ENCODE measurements around the gene SLC9A2. TPM values are rescaled to one million over a fixed set of nuclear protein-coding genes. Genes with fewer than 3 reads are reported as not detected.

The SLC9A2 gene
- total RNA-seq, 1 donor from 2014 or later, result not detected

DNA sequence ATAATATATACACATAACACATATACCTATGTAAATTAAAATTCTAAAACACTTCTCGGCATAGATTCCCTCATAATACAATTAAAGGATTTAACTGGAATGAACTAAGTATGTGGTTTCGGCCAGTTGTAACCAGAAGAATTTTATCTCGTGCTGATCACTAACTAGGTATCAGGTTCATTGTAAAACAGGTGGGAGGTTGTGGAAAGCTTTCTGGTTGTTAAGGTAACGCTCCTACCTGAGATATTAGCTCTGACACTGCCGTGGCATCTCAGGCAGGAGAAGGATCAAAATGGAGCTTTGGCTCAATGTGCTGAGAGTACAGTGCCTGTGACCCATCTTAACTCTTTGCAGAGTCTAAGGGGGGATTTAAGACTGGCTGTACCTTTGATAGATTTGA is 42.5 kb downstream of the SLC9A2 start:
- TF ChIP-seq, protein P1, sequence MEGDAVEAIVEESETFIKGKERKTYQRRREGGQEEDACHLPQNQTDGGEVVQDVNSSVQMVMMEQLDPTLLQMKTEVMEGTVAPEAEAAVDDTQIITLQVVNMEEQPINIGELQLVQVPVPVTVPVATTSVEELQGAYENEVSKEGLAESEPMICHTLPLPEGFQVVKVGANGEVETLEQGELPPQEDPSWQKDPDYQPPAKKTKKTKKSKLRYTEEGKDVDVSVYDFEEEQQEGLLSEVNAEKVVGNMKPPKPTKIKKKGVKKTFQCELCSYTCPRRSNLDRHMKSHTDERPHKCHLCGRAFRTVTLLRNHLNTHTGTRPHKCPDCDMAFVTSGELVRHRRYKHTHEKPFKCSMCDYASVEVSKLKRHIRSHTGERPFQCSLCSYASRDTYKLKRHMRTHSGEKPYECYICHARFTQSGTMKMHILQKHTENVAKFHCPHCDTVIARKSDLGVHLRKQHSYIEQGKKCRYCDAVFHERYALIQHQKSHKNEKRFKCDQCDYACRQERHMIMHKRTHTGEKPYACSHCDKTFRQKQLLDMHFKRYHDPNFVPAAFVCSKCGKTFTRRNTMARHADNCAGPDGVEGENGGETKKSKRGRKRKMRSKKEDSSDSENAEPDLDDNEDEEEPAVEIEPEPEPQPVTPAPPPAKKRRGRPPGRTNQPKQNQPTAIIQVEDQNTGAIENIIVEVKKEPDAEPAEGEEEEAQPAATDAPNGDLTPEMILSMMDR (IDR thresholded peaks at IDR 0.05; ENCODE audit: partially characterized antibody, unreplicated experiment), result no peak
- Mint-ChIP-seq H3K36me3 (ENCODE audit: unreplicated experiment) (no peaks in the 10 kb centered on the region), H3K27ac (ENCODE audit: unreplicated experiment) (no peak overlapping the region)

DNA sequence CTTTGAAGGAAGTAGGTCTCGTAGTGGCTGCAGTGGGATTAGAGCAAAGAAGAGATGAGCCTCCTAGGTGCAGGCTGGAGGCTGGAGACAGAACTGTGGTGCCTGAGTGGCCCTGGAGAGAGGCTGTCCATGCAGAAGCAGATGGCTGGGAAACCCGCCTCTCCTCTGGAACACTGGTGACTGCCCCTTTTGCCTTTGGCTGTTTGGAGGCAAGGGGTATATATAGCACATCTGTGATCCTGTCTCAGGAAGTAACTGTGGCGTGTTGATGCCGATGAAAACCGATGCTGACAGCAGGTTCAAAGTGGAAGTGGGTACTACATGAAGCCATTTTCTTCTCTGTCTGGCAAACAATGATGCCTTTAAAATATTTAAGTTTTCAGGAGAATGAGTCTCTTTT is 43.5 kb downstream of the SLC9A2 start:
- no peak overlapping the region for H3K27ac Mint-ChIP-seq (ENCODE audit: unreplicated experiment)
- H3K36me3 Mint-ChIP-seq (ENCODE audit: unreplicated experiment), result no peaks in the 10 kb centered on the region
- TF ChIP-seq, protein P1 (IDR thresholded peaks at IDR 0.05; ENCODE audit: partially characterized antibody, unreplicated experiment), result no peak

More for the DNA sequence above, 42.5 kb downstream of the SLC9A2 start:
- Mint-ChIP-seq H3K4me3 (ENCODE audit: unreplicated experiment) (no peak overlapping the region), H3K4me1 (ENCODE audit: low read depth, unreplicated experiment) (peaks cover 9% of the 10 kb centered on the region), H3K27me3 (ENCODE audit: unreplicated experiment) (peaks cover 5% of the 10 kb centered on the region), H3K9me3 (ENCODE audit: unreplicated experiment) (no peaks in the 10 kb centered on the region)
- DNase-seq, result no peak

DNA sequence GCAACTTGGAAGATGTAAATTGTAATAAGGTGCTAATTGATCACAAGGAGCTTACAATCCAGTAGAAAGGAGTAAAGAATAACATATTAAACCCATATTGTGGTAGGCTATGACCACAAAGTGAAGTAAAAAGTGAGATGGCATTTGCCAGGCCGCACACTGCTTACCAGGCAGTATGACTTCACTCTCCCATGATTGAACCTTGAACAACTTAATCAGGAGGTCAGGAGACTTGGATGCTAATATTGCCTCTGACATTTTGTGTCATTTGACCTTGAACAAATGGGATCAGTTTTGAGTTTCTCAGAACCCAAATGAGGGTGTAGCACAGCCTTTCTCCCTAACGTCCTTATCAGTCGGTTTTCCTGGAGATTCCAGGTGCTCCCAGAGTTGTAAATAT is 44.0 kb downstream of the SLC9A2 start:
- H3K36me3 Mint-ChIP-seq (ENCODE audit: unreplicated experiment), result no peaks in the 10 kb centered on the region
- peaks cover 9% of the 10 kb centered on the region for H3K4me1 Mint-ChIP-seq (ENCODE audit: low read depth, unreplicated experiment)
- TF ChIP-seq, protein P1 (IDR thresholded peaks at IDR 0.05; ENCODE audit: partially characterized antibody, unreplicated experiment), result no peak

More for the DNA sequence above, 43.5 kb downstream of the SLC9A2 start:
- peaks cover 9% of the 10 kb centered on the region for H3K4me1 Mint-ChIP-seq (ENCODE audit: low read depth, unreplicated experiment)
- H3K4me3 Mint-ChIP-seq (ENCODE audit: unreplicated experiment), result no peak overlapping the region
- H3K27me3 Mint-ChIP-seq (ENCODE audit: unreplicated experiment), result peaks cover 2% of the 10 kb centered on the region
- no peaks in the 10 kb centered on the region for H3K9me3 Mint-ChIP-seq (ENCODE audit: unreplicated experiment)
- DNase-seq, result no peak

DNA sequence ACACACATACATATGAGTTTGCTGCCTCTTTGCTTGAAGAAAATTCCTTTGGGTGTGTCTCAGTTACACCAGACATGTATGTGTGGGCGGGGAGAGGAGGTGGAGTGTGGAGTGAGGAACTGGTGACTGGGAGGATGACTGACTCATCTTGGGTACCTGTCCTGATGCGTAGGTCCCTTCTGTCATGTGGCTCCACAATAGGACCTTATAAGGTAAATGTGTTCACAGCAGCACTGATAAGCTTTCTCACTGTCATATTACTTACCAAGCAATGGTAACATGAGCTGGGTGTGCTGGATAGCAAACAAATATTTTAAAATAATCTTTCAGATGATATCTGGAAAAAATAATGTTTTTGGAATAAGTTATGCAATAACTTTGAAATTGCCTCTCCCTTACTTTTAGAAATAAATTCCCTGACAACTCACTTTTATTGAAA is 45.1 kb downstream of the SLC9A2 start:
- no peaks in the 10 kb centered on the region for H3K9me3 Mint-ChIP-seq (ENCODE audit: unreplicated experiment)
- H3K27me3 Mint-ChIP-seq (ENCODE audit: unreplicated experiment), result peaks cover 2% of the 10 kb centered on the region
- DNase-seq, result no peak
- H3K4me3 Mint-ChIP-seq (ENCODE audit: unreplicated experiment), result no peak overlapping the region
- TF ChIP-seq, protein P1 (IDR thresholded peaks at IDR 0.05; ENCODE audit: partially characterized antibody, unreplicated experiment), result no peak
- H3K27ac Mint-ChIP-seq (ENCODE audit: unreplicated experiment), result no peak overlapping the region
- no peaks in the 10 kb centered on the region for H3K36me3 Mint-ChIP-seq (ENCODE audit: unreplicated experiment)
- H3K4me1 Mint-ChIP-seq (ENCODE audit: low read depth, unreplicated experiment), result peaks cover 9% of the 10 kb centered on the region

More for the DNA sequence above, 44.0 kb downstream of the SLC9A2 start:
- Mint-ChIP-seq H3K4me3 (ENCODE audit: unreplicated experiment) (no peak overlapping the region), H3K27me3 (ENCODE audit: unreplicated experiment) (peaks cover 2% of the 10 kb centered on the region), H3K9me3 (ENCODE audit: unreplicated experiment) (no peaks in the 10 kb centered on the region), H3K27ac (ENCODE audit: unreplicated experiment) (no peak overlapping the region)
- DNase-seq, result no peak

DNA sequence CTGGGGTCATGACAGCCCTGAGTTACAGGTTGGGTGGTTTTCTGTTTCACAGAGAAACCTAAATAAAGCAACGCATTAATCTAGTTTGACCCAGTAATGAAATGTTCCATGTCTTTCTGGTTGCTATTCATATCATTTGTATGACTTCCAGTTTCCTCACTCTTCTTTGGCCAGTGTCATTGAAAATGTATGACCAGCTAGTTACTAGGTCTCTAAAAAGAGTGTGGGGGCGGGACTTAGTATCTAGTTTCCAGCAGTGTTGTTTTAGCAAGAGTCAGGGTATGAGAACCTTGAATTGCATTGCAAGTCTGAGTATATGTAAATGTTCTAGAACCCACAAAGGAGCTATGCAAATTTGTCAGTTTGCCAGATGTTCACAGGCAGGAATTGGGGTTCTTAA is 47.7 kb downstream of the SLC9A2 start:
- peaks cover 2% of the 10 kb centered on the region for H3K27me3 Mint-ChIP-seq (ENCODE audit: unreplicated experiment)
- TF ChIP-seq, protein P1 (IDR thresholded peaks at IDR 0.05; ENCODE audit: partially characterized antibody, unreplicated experiment), result no peak

More for the DNA sequence above, 47.7 kb downstream of the SLC9A2 start:
- no peak for DNase-seq
- Mint-ChIP-seq H3K4me1 (ENCODE audit: low read depth, unreplicated experiment) (peaks cover 8% of the 10 kb centered on the region), H3K4me3 (ENCODE audit: unreplicated experiment) (no peak overlapping the region), H3K9me3 (ENCODE audit: unreplicated experiment) (no peaks in the 10 kb centered on the region), H3K27ac (ENCODE audit: unreplicated experiment) (no peak overlapping the region), H3K36me3 (ENCODE audit: unreplicated experiment) (no peaks in the 10 kb centered on the region)
